Measurements from ENCODE around the gene AFF3.

- TF ChIP-seq, protein P1, sequence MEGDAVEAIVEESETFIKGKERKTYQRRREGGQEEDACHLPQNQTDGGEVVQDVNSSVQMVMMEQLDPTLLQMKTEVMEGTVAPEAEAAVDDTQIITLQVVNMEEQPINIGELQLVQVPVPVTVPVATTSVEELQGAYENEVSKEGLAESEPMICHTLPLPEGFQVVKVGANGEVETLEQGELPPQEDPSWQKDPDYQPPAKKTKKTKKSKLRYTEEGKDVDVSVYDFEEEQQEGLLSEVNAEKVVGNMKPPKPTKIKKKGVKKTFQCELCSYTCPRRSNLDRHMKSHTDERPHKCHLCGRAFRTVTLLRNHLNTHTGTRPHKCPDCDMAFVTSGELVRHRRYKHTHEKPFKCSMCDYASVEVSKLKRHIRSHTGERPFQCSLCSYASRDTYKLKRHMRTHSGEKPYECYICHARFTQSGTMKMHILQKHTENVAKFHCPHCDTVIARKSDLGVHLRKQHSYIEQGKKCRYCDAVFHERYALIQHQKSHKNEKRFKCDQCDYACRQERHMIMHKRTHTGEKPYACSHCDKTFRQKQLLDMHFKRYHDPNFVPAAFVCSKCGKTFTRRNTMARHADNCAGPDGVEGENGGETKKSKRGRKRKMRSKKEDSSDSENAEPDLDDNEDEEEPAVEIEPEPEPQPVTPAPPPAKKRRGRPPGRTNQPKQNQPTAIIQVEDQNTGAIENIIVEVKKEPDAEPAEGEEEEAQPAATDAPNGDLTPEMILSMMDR (conservative IDR thresholded peaks at IDR 0.05 in 1 of 2, IDR thresholded peaks at IDR 0.05 in 1 of 2; ENCODE audit: extremely low read depth in 1 of 2, insufficient read depth in 1 of 2, low read depth in 1 of 2, low read length in 2 of 2), result no peak
- TF ChIP-seq EZH2 (IDR thresholded peaks at IDR 0.05; ENCODE audit: borderline replicate concordance, low read length), result no peak
Measured at GRCh38 chr2:99856119-99856518, 286.3 kb downstream of the AFF3 start.

Data from mammary epithelial cell (primary cell).